Measurements from ENCODE around the gene SLC6A18. TPM values are rescaled to one million over a fixed set of nuclear protein-coding genes. Genes with fewer than 3 reads are reported as not detected.

The SLC6A18 gene
- total and polyA plus RNA-seq, 2 donors from 2014 or later = 1.5 TPM; not detected in 1

DNA sequence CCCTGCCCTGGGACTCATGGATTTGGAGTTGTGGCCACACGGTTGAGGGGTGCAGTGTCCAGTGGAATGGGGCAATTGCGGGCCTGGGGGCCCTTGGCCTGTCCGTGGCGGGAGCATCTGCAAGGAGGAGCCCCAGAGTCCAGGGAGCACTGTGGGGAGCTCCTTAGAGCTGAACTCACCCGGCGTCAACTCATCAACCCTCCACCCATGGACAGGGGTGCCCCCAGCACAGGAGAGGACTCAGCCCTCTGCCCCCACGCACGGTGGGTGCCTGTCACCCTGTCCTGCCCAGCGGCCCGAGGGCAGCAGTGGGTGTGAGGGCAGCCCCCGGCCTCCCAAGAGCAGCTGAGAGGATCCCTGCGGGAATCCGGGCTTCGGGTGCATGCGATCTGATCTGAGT lies 550 bp upstream of the SLC6A18 start:
- H3K9ac ChIP-seq (ENCODE audit: low read length in 3 of 3) = no peak overlapping the region

DNA sequence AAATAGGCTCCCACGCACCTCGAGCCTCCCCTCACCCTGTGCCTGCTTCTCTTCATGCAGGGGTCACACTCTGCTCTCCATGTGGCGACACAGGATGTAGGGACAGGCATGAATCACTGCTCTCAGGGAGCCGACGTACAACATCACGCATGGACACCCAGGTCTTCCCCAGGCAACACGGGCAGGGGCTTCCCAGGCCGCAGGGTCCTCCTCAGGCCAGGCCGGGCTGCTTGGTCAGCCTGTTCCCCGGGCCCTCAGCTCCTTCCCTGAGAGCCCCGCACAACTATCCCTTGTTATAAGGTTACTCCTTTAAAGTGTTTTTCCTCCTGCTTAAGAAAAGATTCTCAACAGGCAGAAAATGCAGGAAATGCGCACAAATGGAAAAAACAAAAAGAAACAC lies 1.1 kb downstream of the SLC6A18 start:
- peak in 1 of 5 donors; percentile 43 for DNase-seq
- H3K4me1 ChIP-seq (ENCODE audit: control insufficient read depth in 2 of 3, insufficient read depth in 2 of 3, low read depth in 1 of 3, low read length in 3 of 3) = peaks cover 0 to 14% (median 9%) of the 10 kb centered on the region in 3 donors
- H3K27me3 ChIP-seq (ENCODE audit: control insufficient read depth, insufficient read depth, low read length) = no peaks in the 10 kb centered on the region
- no peak overlapping the region for H3K27ac ChIP-seq (ENCODE audit: low read depth in 2 of 2, low read length in 2 of 2)
- H3K36me3 ChIP-seq (ENCODE audit: control insufficient read depth in 2 of 3, insufficient read depth in 3 of 3, low read length in 3 of 3) = peaks cover 0 to 6% (median 6%) of the 10 kb centered on the region in 3 donors
- H3K4me3 ChIP-seq (ENCODE audit: low read length in 3 of 3) = no peak overlapping the region
- peaks cover 0 to 2% (median 0%) of the 10 kb centered on the region in 3 donors for H3K9me3 ChIP-seq (ENCODE audit: control insufficient read depth in 2 of 3, insufficient read depth in 1 of 3, low read length in 3 of 3)
- no peak for FAIRE-seq
- intact Hi-C loops (cut with DNase I) = no loop called here
- TF ChIP-seq, protein P1, sequence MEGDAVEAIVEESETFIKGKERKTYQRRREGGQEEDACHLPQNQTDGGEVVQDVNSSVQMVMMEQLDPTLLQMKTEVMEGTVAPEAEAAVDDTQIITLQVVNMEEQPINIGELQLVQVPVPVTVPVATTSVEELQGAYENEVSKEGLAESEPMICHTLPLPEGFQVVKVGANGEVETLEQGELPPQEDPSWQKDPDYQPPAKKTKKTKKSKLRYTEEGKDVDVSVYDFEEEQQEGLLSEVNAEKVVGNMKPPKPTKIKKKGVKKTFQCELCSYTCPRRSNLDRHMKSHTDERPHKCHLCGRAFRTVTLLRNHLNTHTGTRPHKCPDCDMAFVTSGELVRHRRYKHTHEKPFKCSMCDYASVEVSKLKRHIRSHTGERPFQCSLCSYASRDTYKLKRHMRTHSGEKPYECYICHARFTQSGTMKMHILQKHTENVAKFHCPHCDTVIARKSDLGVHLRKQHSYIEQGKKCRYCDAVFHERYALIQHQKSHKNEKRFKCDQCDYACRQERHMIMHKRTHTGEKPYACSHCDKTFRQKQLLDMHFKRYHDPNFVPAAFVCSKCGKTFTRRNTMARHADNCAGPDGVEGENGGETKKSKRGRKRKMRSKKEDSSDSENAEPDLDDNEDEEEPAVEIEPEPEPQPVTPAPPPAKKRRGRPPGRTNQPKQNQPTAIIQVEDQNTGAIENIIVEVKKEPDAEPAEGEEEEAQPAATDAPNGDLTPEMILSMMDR (IDR thresholded peaks at IDR 0.05; ENCODE audit: borderline replicate concordance, extremely low read depth, insufficient read depth) = no peak
- H3K9ac ChIP-seq (ENCODE audit: low read length in 3 of 3) = no peak overlapping the region

More for the DNA sequence above, 550 bp upstream of the SLC6A18 start:
- TF ChIP-seq, protein P1 (IDR thresholded peaks at IDR 0.05; ENCODE audit: borderline replicate concordance, extremely low read depth, insufficient read depth) = no peak
- H3K36me3 ChIP-seq (ENCODE audit: control insufficient read depth in 2 of 3, insufficient read depth in 3 of 3, low read length in 3 of 3) = peaks cover 0 to 6% (median 6%) of the 10 kb centered on the region in 3 donors
- H3K4me1 ChIP-seq (ENCODE audit: control insufficient read depth in 2 of 3, insufficient read depth in 2 of 3, low read depth in 1 of 3, low read length in 3 of 3) = peaks cover 0 to 14% (median 9%) of the 10 kb centered on the region in 3 donors
- intact Hi-C loops (cut with DNase I) = no loop called here
- FAIRE-seq = no peak
- peaks cover 0 to 2% (median 0%) of the 10 kb centered on the region in 3 donors for H3K9me3 ChIP-seq (ENCODE audit: control insufficient read depth in 2 of 3, insufficient read depth in 1 of 3, low read length in 3 of 3)
- no peak overlapping the region for H3K27ac ChIP-seq (ENCODE audit: low read depth in 2 of 2, low read length in 2 of 2)
- H3K27me3 ChIP-seq (ENCODE audit: control insufficient read depth, insufficient read depth, low read length) = no peaks in the 10 kb centered on the region
- H3K4me3 ChIP-seq (ENCODE audit: low read length in 3 of 3) = no peak overlapping the region
- no peak for DNase-seq

DNA sequence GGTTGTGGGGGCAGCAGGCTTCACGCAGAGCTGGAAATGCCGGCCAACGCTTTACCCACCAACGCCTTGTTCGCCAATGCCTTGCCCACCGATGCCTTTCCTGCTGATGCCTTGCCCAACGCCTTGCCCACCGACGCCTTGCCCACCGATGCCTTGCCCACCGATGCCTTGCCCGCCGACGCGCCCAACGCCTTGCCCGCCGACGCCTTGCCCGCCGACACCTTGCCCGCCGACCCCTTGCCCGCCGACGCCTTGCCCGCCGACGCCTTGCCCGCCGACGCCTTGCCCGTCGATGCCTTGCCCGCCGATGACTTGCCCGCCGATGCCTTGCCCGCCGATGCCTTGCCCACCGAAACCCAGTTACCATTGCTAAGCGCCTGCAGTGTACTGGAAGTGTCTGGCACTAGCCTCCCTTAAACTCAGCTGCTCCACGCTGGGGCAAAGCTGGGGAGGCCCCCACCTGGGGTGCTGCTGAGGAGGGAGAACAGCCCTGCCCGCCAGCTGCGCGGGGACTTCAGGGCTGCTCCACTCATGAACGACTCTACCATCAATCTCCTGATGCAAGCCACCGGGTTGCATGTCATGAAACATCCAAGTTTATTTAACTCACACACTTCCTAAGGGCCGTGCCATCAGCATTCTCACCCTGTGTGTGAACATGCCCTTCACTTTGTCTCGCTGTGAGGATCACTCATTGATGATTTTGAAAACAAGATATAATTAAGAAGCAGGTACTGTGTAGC lies 1.8 kb downstream of the SLC6A18 start:
- FAIRE-seq = no peak
- Histone ChIP-seq H3K4me1 (ENCODE audit: control insufficient read depth in 2 of 3, insufficient read depth in 2 of 3, low read depth in 1 of 3, low read length in 3 of 3) (peaks cover 0 to 10% (median 9%) of the 10 kb centered on the region in 3 donors), H3K9me3 (ENCODE audit: control insufficient read depth in 2 of 3, insufficient read depth in 1 of 3, low read length in 3 of 3) (peaks cover 0 to 2% (median 0%) of the 10 kb centered on the region in 3 donors), H3K36me3 (ENCODE audit: control insufficient read depth in 2 of 3, insufficient read depth in 3 of 3, low read length in 3 of 3) (peaks cover 0 to 5% (median 4%) of the 10 kb centered on the region in 3 donors), H3K4me3 (ENCODE audit: low read length in 3 of 3) (no peak overlapping the region), H3K9ac (ENCODE audit: low read length in 3 of 3) (no peak overlapping the region), H3K27ac (ENCODE audit: low read depth in 2 of 2, low read length in 2 of 2) (no peak overlapping the region), H3K27me3 (ENCODE audit: control insufficient read depth, insufficient read depth, low read length) (no peaks in the 10 kb centered on the region)
- DNase-seq = peak in 2 of 5 donors; percentile 40 to 43
- intact Hi-C loops (cut with DNase I) = no loop called here
- TF ChIP-seq, protein P1 (IDR thresholded peaks at IDR 0.05; ENCODE audit: borderline replicate concordance, extremely low read depth, insufficient read depth) = no peak

All from kidney (tissue), 14 donors.